ENCODE measurements around the gene RASGRF2. TPM values are rescaled to one million over a fixed set of nuclear protein-coding genes. Genes with fewer than 3 reads are reported as not detected.
A peak's percentile ranks its signal among the peaks of the same experiment; 100 is the strongest.

Gene RASGRF2
- total and polyA plus RNA-seq, 2 of the 8 experiments (the other 6 are each of a cell fraction or from before 2014, with no cell fraction given): 2.6 to 29.5 TPM

DNA sequence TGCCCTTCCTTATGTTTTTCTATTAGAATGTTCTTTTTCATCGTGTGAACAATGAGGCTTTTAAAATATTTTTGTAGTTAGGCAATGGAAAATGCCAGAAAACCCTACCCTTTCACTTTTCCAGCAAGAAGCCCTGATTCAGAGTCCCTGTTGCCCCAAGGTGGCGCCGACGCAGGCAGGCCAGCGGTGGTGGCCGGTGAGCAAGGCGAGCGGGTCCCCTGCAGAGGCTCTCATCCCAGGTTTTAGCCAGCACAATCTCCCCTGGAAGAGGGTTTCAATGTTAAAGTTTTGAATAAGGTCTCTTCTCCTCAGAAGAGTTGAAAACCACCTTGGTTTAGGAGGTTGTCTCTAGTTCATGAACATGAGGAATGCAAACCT lies 232.2 kb downstream of the RASGRF2 start:
- Histone ChIP-seq H2BK20ac (ENCODE audit: low read length) (no peak overlapping the region), H3K4me2 (ENCODE audit: insufficient read depth in 1 of 2, low read depth in 2 of 2, low read length in 2 of 2) (no peak overlapping the region), H2BK15ac (ENCODE audit: low read length) (no peak overlapping the region), H3K23me2 (ENCODE audit: low read depth, low read length) (no peaks in the 10 kb centered on the region; the same call in 1 of the 2 replicates), H3K9ac (replicated peaks in 1 of 4; ENCODE audit: extremely low read depth in 1 of 4, low read depth in 3 of 4, low read length in 3 of 4) (no peak overlapping the region), H4K91ac (replicated peaks; ENCODE audit: insufficient read length, low read length) (no peak overlapping the region), H3K27ac (ENCODE audit: low read depth, low read length) (no peak overlapping the region), H3K4ac (replicated peaks; ENCODE audit: insufficient read length, low read depth, low read length) (no peak overlapping the region), H2BK12ac (ENCODE audit: low read depth, low read length) (no peak overlapping the region), H3K36me3 (ENCODE audit: control insufficient read depth in 2 of 4, insufficient read depth in 4 of 4, low read length in 3 of 4) (no peaks in the 10 kb centered on the region), H3K56ac (replicated peaks; ENCODE audit: insufficient read length, low read depth, low read length) (no peak overlapping the region), H2AK5ac (ENCODE audit: low read depth, low read length) (no peak overlapping the region), H3K4me1 (replicated peaks in 1 of 4; ENCODE audit: control insufficient read depth in 3 of 4, insufficient read depth in 4 of 4, low read length in 3 of 4) (peaks cover 0 to 6% (median 2%) of the 10 kb centered on the region in 4 experiments; a peak in 4 of 7 replicates), H3K18ac (ENCODE audit: extremely low read depth, low read length) (no peak overlapping the region), H2AFZ (ENCODE audit: low read length) (no peak overlapping the region), H2BK5ac (ENCODE audit: low read depth, low read length) (no peak overlapping the region), H4K5ac (ENCODE audit: insufficient read length, low read depth, low read length) (no peak overlapping the region), H3K79me1 (ENCODE audit: low read depth, low read length) (no peaks in the 10 kb centered on the region), H3K4me3 (ENCODE audit: extremely low read depth in 1 of 4, insufficient read depth in 2 of 4, low read depth in 3 of 4, low read length in 4 of 4) (no peak overlapping the region), H3K79me2 (ENCODE audit: control insufficient read depth in 1 of 2, insufficient read depth in 2 of 2, low read length in 2 of 2) (no peaks in the 10 kb centered on the region), H4K20me1 (replicated peaks in 1 of 2; ENCODE audit: control insufficient read depth in 1 of 2, insufficient read depth in 2 of 2, low read length in 2 of 2) (no peaks in the 10 kb centered on the region), H3K27me3 (replicated peaks in 1 of 4; ENCODE audit: control insufficient read depth in 3 of 4, extremely low read depth in 1 of 4, insufficient read depth in 3 of 4, low read length in 3 of 4) (no peaks in the 10 kb centered on the region; a peak in 1 of 7 replicates), H3K23ac (ENCODE audit: insufficient read length) (no peak overlapping the region), H2BK120ac (replicated peaks; ENCODE audit: low read depth, low read length) (no peak overlapping the region), H4K8ac (ENCODE audit: extremely low read depth, insufficient read depth, low read length) (no peak overlapping the region), H3K14ac (ENCODE audit: insufficient read length) (no peak overlapping the region), H3K9me3 (ENCODE audit: insufficient read depth in 2 of 2, low read depth in 1 of 2, low read length in 1 of 2) (no peaks in the 10 kb centered on the region)
- WGBS, 2 experiments (ENCODE audit: extremely low coverage in 1 of 2, insufficient coverage in 1 of 2, insufficient read length in 1 of 2, insufficient replicate concordance in 2 of 2, low coverage in 1 of 2, low lambda C conversion rate in 2 of 2, missing lambda C conversion rate in 1 of 2): 63% methylated on average over 8 of the region's 8 CpGs; no CpG with 5 or more reads in 1 of the 2 experiments
- DNase-seq (ENCODE audit: low read depth in 1 of 2, low spot score in 2 of 2): peak in 1 of 2 experiments; percentile 59
- no peak for FAIRE-seq
- CTCF ChIA-PET (ENCODE audit: partially characterized antibody): interaction anchor here (0.6 to 6.2 kb wide), 13 partner anchors 8 to 742 kb away, joined by 3 to 64 read pairs (median 4); no protein-coding TSS in a partner anchor
- POLR2A ChIA-PET (ENCODE audit: partially characterized antibody): interaction anchor here (0.6 to 1.0 kb wide), 2 partner anchors 40 to 95 kb away, joined by 3 to 4 read pairs; no protein-coding TSS in a partner anchor
- TF ChIP-seq BCL11A (IDR thresholded peaks at IDR 0.05; ENCODE audit: low read depth in 2 of 2, low read length in 2 of 2) (no peak), CHD1 (IDR thresholded peaks at IDR 0.05; ENCODE audit: low read depth, low read length) (no peak), TEAD4 (IDR thresholded peaks at IDR 0.05; ENCODE audit: low read depth, low read length) (no peak), SRF (IDR thresholded peaks at IDR 0.05; ENCODE audit: low read depth, low read length) (no peak), RAD21 (IDR thresholded peaks at IDR 0.05 in 1 of 2, conservative IDR thresholded peaks at IDR 0.05 in 1 of 2; ENCODE audit: low read depth in 2 of 2, low read length in 2 of 2) (peak; percentile 14 to 32; a peak in 2 of 4 replicates), SIN3A (conservative IDR thresholded peaks at IDR 0.05 in 1 of 2, IDR thresholded peaks at IDR 0.05 in 1 of 2; ENCODE audit: low read depth in 1 of 2, low read length in 2 of 2) (no peak)
- TF ChIP-seq, protein P1, sequence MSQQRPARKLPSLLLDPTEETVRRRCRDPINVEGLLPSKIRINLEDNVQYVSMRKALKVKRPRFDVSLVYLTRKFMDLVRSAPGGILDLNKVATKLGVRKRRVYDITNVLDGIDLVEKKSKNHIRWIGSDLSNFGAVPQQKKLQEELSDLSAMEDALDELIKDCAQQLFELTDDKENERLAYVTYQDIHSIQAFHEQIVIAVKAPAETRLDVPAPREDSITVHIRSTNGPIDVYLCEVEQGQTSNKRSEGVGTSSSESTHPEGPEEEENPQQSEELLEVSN (IDR thresholded peaks at IDR 0.05): no peak
- TF ChIP-seq, protein P2, sequence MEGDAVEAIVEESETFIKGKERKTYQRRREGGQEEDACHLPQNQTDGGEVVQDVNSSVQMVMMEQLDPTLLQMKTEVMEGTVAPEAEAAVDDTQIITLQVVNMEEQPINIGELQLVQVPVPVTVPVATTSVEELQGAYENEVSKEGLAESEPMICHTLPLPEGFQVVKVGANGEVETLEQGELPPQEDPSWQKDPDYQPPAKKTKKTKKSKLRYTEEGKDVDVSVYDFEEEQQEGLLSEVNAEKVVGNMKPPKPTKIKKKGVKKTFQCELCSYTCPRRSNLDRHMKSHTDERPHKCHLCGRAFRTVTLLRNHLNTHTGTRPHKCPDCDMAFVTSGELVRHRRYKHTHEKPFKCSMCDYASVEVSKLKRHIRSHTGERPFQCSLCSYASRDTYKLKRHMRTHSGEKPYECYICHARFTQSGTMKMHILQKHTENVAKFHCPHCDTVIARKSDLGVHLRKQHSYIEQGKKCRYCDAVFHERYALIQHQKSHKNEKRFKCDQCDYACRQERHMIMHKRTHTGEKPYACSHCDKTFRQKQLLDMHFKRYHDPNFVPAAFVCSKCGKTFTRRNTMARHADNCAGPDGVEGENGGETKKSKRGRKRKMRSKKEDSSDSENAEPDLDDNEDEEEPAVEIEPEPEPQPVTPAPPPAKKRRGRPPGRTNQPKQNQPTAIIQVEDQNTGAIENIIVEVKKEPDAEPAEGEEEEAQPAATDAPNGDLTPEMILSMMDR (IDR thresholded peaks at IDR 0.05; ENCODE audit: control extremely low read depth in 1 of 3, insufficient read depth in 1 of 3, low read depth in 1 of 3, low read length in 3 of 3): peak; percentile 40 to 53 (median 46); a peak in 3 of 4 replicates

Measured in H1 (cell line).